ENCODE results near the gene POU2AF1. TPM values are rescaled to one million over a fixed set of nuclear protein-coding genes. Genes with fewer than 3 reads are reported as not detected.

Gene POU2AF1
- total and polyA plus RNA-seq, 2 of the 13 experiments (the other 11 are each of a cell fraction or from before 2014, with no cell fraction given): 1.9 to 3.6 TPM

- TF ChIP-seq ZNF772 (CRISPR knock-in tag; IDR thresholded peaks at IDR 0.05) (no peak), ZNF609 (CRISPR knock-in tag; IDR thresholded peaks at IDR 0.05; ENCODE audit: borderline replicate concordance) (no peak), IRF1 (CRISPR knock-in tag; IDR thresholded peaks at IDR 0.05; ENCODE audit: low read depth) (no peak)
Observed at GRCh38 chr11:111408789-111409727, 30.0 kb upstream of the POU2AF1 start (continued).

DNA sequence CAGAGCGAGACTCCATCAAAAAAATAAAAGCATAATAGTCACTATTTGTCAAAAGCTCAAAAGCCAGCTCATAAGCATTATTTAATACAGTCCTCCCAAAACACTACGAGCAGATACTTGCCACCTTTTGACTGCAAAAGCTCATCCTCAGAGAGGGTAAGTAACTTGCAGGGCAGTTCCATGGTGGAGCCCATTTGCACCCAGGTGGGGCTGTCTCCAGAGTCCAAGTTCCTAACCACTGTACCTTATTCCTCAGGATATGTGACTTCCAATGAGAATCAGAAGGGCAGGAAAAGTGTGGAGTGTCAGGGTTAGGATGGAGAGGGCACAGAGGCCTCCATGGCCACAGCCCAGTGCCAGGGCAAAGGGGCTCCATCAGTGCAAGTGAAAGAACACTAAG is 28.6 kb upstream of the POU2AF1 start:
- POLR2A ChIA-PET: no interaction called here
- CTCF ChIA-PET (ENCODE audit: low intra/inter-chr PET ratio, low total read pairs): no interaction called here
- FAIRE-seq (no peak), DNase-seq (ENCODE audit: low spot score) (no peak), ATAC-seq (no peak)
- intact Hi-C loops (cut with micrococcal nuclease; ENCODE audit: unreplicated experiment): no loop called here
- 100% methylated on average over 2 of the region's 2 CpGs for WGBS (ENCODE audit: low lambda C conversion rate)
- no peaks in the 10 kb centered on the region for H4K20me1 ChIP-seq (ENCODE audit: insufficient read depth, low read length)
- no peaks in the 10 kb centered on the region for H3K36me3 ChIP-seq (replicated peaks in 1 of 2; ENCODE audit: control insufficient read depth in 1 of 2, insufficient read depth in 2 of 2, low read length in 2 of 2)
- H3K27me3 ChIP-seq (ENCODE audit: control insufficient read depth in 1 of 2, insufficient read depth in 2 of 2, low read length in 2 of 2): no peaks in the 10 kb centered on the region
- no TSS peak for BruUV-seq (replicated peaks)
- H3K4me1 ChIP-seq (ENCODE audit: insufficient read depth, low read length): peaks cover 19% of the 10 kb centered on the region
- H3K79me2 ChIP-seq (ENCODE audit: insufficient read depth, low read length): no peaks in the 10 kb centered on the region
- H3K4me3 ChIP-seq (replicated peaks in 1 of 3; ENCODE audit: insufficient read depth in 1 of 3, low read depth in 2 of 3, low read length in 3 of 3): no peak overlapping the region
- H3K4me2 ChIP-seq (ENCODE audit: low read depth, low read length): no peak overlapping the region
- H3K9ac ChIP-seq (ENCODE audit: insufficient read depth, low read depth, low read length): no peak overlapping the region
- H2AFZ ChIP-seq (ENCODE audit: low read length): no peak overlapping the region
- H3K9me3 ChIP-seq (ENCODE audit: low read length): no peaks in the 10 kb centered on the region
- in situ Hi-C loops (cut with HindIII; ENCODE audit: extremely low pct_ligation_motif_present, low pct_unique_long_range_greater_than_20kb): no loop called here
- no peak overlapping the region for H3K27ac ChIP-seq (ENCODE audit: extremely low read length, insufficient read depth, low read length)
- TF ChIP-seq TCF7 (IDR thresholded peaks at IDR 0.05; ENCODE audit: low read depth) (no peak), ZNF331 (CRISPR knock-in tag; IDR thresholded peaks at IDR 0.05) (no peak), ATF4 (CRISPR knock-in tag; IDR thresholded peaks at IDR 0.05) (no peak), ZNF235 (CRISPR knock-in tag; IDR thresholded peaks at IDR 0.05; ENCODE audit: borderline replicate concordance) (no peak), RFX5 (IDR thresholded peaks at IDR 0.05; ENCODE audit: low read depth, low read length) (no peak), ZSCAN31 (CRISPR knock-in tag; IDR thresholded peaks at IDR 0.05; ENCODE audit: low read depth) (no peak), PAWR (CRISPR knock-in tag; IDR thresholded peaks at IDR 0.05; ENCODE audit: borderline replicate concordance) (no peak), SRF (IDR thresholded peaks at IDR 0.05; ENCODE audit: low read depth, low read length) (no peak), ZNF747 (CRISPR knock-in tag; IDR thresholded peaks at IDR 0.05; ENCODE audit: borderline replicate concordance) (no peak), MZF1 (CRISPR knock-in tag; IDR thresholded peaks at IDR 0.05; ENCODE audit: borderline replicate concordance) (no peak)
- TF ChIP-seq, protein P1, sequence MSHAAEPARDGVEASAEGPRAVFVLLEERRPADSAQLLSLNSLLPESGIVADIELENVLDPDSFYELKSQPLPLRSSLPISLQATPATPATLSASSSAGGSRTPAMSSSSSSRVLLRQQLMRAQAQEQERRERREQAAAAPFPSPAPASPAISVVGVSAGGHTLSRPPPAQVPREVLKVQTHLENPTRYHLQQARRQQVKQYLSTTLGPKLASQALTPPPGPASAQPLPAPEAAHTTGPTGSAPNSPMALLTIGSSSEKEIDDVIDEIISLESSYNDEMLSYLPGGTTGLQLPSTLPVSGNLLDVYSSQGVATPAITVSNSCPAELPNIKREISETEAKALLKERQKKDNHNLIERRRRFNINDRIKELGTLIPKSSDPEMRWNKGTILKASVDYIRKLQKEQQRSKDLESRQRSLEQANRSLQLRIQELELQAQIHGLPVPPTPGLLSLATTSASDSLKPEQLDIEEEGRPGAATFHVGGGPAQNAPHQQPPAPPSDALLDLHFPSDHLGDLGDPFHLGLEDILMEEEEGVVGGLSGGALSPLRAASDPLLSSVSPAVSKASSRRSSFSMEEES (CRISPR knock-in tag; IDR thresholded peaks at IDR 0.05): no peak
